Neural cell (in vitro differentiated cells): ENCODE results near the gene TMEM259.

Source experiments
- EP300 ChIP-seq: fragments of 450-650 bp; conservative IDR thresholded peaks from 2 replicates; pipeline ENCODE4 v1.6.1; 2014; ENCODE audit warnings: antibody characterized with exemption, mild to moderate bottlenecking, moderate library complexity; ENCODE audit not compliant: poor library complexity, severe bottlenecking
- EZH2 ChIP-seq: fragments of 200-600, 300-800 bp; shearing (Covaris generic), sonication (generic); IDR thresholded peaks from 2 replicates; pipeline ENCODE4 v1.6.1; 2014; ENCODE audit warnings: antibody characterized with exemption, low read length, borderline replicate concordance, mild to moderate bottlenecking; ENCODE audit not compliant: insufficient read depth, poor library complexity, severe bottlenecking
- MXI1 ChIP-seq: fragments of 450-650 bp; conservative IDR thresholded peaks from 2 replicates; pipeline ENCODE4 v1.6.1; 2014; ENCODE audit warnings: antibody characterized with exemption, mild to moderate bottlenecking; ENCODE audit not compliant: poor library complexity, severe bottlenecking
- POLR2AphosphoS5 ChIP-seq: IDR thresholded peaks from 2 replicates; pipeline ENCODE4 v1.6.1; 2012
- REST ChIP-seq: IDR thresholded peaks from 2 replicates; pipeline ENCODE4 v1.6.1; 2012; ENCODE audit warnings: borderline replicate concordance
- TF ChIP-seq, protein P1 (sequence below): fragments of 450-650 bp; IDR thresholded peaks from 2 replicates; pipeline ENCODE4 v1.5.1; 2014; ENCODE audit warnings: antibody characterized with exemption, mild to moderate bottlenecking, moderate library complexity; ENCODE audit not compliant: poor library complexity, severe bottlenecking

GRCh38 chr19:961866-962620 lies 58.9 kb downstream of the TMEM259 start:
- TF ChIP-seq, protein P1, sequence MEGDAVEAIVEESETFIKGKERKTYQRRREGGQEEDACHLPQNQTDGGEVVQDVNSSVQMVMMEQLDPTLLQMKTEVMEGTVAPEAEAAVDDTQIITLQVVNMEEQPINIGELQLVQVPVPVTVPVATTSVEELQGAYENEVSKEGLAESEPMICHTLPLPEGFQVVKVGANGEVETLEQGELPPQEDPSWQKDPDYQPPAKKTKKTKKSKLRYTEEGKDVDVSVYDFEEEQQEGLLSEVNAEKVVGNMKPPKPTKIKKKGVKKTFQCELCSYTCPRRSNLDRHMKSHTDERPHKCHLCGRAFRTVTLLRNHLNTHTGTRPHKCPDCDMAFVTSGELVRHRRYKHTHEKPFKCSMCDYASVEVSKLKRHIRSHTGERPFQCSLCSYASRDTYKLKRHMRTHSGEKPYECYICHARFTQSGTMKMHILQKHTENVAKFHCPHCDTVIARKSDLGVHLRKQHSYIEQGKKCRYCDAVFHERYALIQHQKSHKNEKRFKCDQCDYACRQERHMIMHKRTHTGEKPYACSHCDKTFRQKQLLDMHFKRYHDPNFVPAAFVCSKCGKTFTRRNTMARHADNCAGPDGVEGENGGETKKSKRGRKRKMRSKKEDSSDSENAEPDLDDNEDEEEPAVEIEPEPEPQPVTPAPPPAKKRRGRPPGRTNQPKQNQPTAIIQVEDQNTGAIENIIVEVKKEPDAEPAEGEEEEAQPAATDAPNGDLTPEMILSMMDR: no peak
- TF ChIP-seq POLR2AphosphoS5 (no peak), EZH2 (no peak), EP300 (no peak), REST (no peak), MXI1 (no peak)
